ENCODE data around the gene ETS1. TPM values are rescaled to one million over a fixed set of nuclear protein-coding genes. Genes with fewer than 3 reads are reported as not detected.

Gene ETS1
- polyA plus RNA-seq, 1 donor (not counting 4 experiments of a cell fraction or from before 2014, with no cell fraction given), result 41.0 TPM

- Histone ChIP-seq H3K9ac (ENCODE audit: control insufficient read depth, extremely low read depth, insufficient read depth, low read length) (no peak overlapping the region), H3K9me1 (ENCODE audit: control insufficient read depth, extremely low read depth, insufficient read depth, low read length) (no peaks in the 10 kb centered on the region), H3K27ac (ENCODE audit: control insufficient read depth, insufficient read depth, low read length) (no peak overlapping the region), H3K4me3 (ENCODE audit: control insufficient read depth in 2 of 3, extremely low read depth in 1 of 3, insufficient read depth in 2 of 3, low read depth in 1 of 3, low read length in 3 of 3) (no peak overlapping the region), H2AFZ (ENCODE audit: control insufficient read depth, low read length) (no peak overlapping the region), H3K36me3 (ENCODE audit: control insufficient read depth in 2 of 2, extremely low read depth in 1 of 2, insufficient read depth in 2 of 2, low read length in 2 of 2) (no peaks in the 10 kb centered on the region), H3K4me1 (ENCODE audit: control insufficient read depth, extremely low read depth, insufficient read depth, low read length) (peaks cover 10% of the 10 kb centered on the region), H3K79me2 (ENCODE audit: control insufficient read depth, insufficient read depth, low read length) (no peaks in the 10 kb centered on the region), H4K20me1 (ENCODE audit: control insufficient read depth, extremely low read depth, insufficient read depth, low read length) (no peaks in the 10 kb centered on the region), H3K27me3 (ENCODE audit: control insufficient read depth, extremely low read depth, insufficient read depth, low read length) (no peaks in the 10 kb centered on the region), H3K9me3 (ENCODE audit: control insufficient read depth, low read depth, low read length) (no peaks in the 10 kb centered on the region), H3K4me2 (ENCODE audit: control insufficient read depth, extremely low read depth, insufficient read depth, low read depth, low read length) (no peak overlapping the region)
- TF ChIP-seq, protein P1, sequence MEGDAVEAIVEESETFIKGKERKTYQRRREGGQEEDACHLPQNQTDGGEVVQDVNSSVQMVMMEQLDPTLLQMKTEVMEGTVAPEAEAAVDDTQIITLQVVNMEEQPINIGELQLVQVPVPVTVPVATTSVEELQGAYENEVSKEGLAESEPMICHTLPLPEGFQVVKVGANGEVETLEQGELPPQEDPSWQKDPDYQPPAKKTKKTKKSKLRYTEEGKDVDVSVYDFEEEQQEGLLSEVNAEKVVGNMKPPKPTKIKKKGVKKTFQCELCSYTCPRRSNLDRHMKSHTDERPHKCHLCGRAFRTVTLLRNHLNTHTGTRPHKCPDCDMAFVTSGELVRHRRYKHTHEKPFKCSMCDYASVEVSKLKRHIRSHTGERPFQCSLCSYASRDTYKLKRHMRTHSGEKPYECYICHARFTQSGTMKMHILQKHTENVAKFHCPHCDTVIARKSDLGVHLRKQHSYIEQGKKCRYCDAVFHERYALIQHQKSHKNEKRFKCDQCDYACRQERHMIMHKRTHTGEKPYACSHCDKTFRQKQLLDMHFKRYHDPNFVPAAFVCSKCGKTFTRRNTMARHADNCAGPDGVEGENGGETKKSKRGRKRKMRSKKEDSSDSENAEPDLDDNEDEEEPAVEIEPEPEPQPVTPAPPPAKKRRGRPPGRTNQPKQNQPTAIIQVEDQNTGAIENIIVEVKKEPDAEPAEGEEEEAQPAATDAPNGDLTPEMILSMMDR (optimal IDR thresholded peaks at IDR 0.05 in 1 of 3, IDR thresholded peaks at IDR 0.05 in 1 of 3, conservative IDR thresholded peaks at IDR 0.05 in 1 of 3; ENCODE audit: extremely low read depth in 1 of 3, insufficient read depth in 2 of 3, low read length in 3 of 3), result no peak
- DNase-seq (ENCODE audit: low read depth, low spot score), result no peak
- FAIRE-seq, result no peak
- dilution Hi-C loops (cut with MboI; ENCODE audit: extremely low pct_ligation_motif_present, low sequenced_read_pairs), result no loop called here
Observed at GRCh38 chr11:128535468-128536457, 51.6 kb downstream of the ETS1 start.

DNA sequence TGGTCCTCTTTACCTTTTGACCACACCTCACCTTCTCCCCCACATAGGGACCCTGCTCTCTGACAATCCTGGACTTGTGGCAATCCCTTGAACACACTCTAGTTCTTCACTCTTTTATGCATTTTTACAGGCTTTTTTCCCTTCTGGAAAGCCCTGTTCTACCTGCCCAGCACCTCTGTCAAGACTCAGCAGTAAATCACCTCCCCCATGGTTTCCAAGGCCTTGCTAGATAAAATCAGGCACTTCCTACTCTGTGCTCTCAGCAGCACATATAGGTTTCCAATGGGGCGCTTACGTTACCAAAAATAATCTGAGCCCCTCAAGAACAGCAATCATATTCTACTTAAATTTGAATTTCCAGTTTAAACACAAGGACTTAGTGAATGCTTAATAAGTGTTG is 53.9 kb downstream of the ETS1 start:
- no peaks in the 10 kb centered on the region for H3K9me3 ChIP-seq (ENCODE audit: control insufficient read depth, low read depth, low read length)
- DNase-seq (ENCODE audit: low read depth, low spot score) (no peak), FAIRE-seq (no peak)
- peaks cover 20% of the 10 kb centered on the region for H3K4me1 ChIP-seq (ENCODE audit: control insufficient read depth, extremely low read depth, insufficient read depth, low read length)
- H3K27me3 ChIP-seq (ENCODE audit: control insufficient read depth, extremely low read depth, insufficient read depth, low read length), result no peaks in the 10 kb centered on the region
- no peak overlapping the region for H3K4me3 ChIP-seq (ENCODE audit: control insufficient read depth in 2 of 3, extremely low read depth in 1 of 3, insufficient read depth in 2 of 3, low read depth in 1 of 3, low read length in 3 of 3)
- H3K4me2 ChIP-seq (ENCODE audit: control insufficient read depth, extremely low read depth, insufficient read depth, low read depth, low read length), result no peak overlapping the region
- no peak overlapping the region for H3K27ac ChIP-seq (ENCODE audit: control insufficient read depth, insufficient read depth, low read length)
- H4K20me1 ChIP-seq (ENCODE audit: control insufficient read depth, extremely low read depth, insufficient read depth, low read length), result no peaks in the 10 kb centered on the region
- dilution Hi-C loops (cut with MboI; ENCODE audit: extremely low pct_ligation_motif_present, low sequenced_read_pairs), result no loop called here
- H2AFZ ChIP-seq (ENCODE audit: control insufficient read depth, low read length), result no peak overlapping the region
- no peaks in the 10 kb centered on the region for H3K79me2 ChIP-seq (ENCODE audit: control insufficient read depth, insufficient read depth, low read length)
- no peak overlapping the region for H3K9ac ChIP-seq (ENCODE audit: control insufficient read depth, extremely low read depth, insufficient read depth, low read length)
- H3K9me1 ChIP-seq (ENCODE audit: control insufficient read depth, extremely low read depth, insufficient read depth, low read length), result no peaks in the 10 kb centered on the region
- no peaks in the 10 kb centered on the region for H3K36me3 ChIP-seq (ENCODE audit: control insufficient read depth in 2 of 2, extremely low read depth in 1 of 2, insufficient read depth in 2 of 2, low read length in 2 of 2)
- TF ChIP-seq EZH2 (IDR thresholded peaks at IDR 0.05; ENCODE audit: low read length), result no peak
- TF ChIP-seq, protein P1 (optimal IDR thresholded peaks at IDR 0.05 in 1 of 3, IDR thresholded peaks at IDR 0.05 in 1 of 3, conservative IDR thresholded peaks at IDR 0.05 in 1 of 3; ENCODE audit: extremely low read depth in 1 of 3, insufficient read depth in 2 of 3, low read length in 3 of 3), result no peak

Data from keratinocyte (primary cell).